Left renal pelvis (tissue), 4 donors: Measurements from ENCODE around the gene TUB. TPM values are rescaled to one million over a fixed set of nuclear protein-coding genes. Genes with fewer than 3 reads are reported as not detected.

Source experiments
- DNase-seq, 4 donors: peaks; one replicate each; pipeline ENCODE4 v3.0.0-alpha.2; 2013; ENCODE audit warnings: low read depth in 4 of 4, low spot score in 3 of 4
- polyA plus RNA-seq, 4 donors: library from polyadenylated mRNA; unstranded; fragments of 120-200 nt; gene quantifications; one replicate each; pipeline ENCODE4 v1.2.1, GENCODE V29; 2013; ENCODE audit not compliant: insufficient read length in 4 of 4

TUB gene
- polyA plus RNA-seq, 4 donors: 23.4 to 28.6 (median 24.9) TPM

GRCh38 chr11:8043756-8044155 lies 37.3 kb upstream of the TUB start:
- DNase-seq: no peak

GRCh38 chr11:8045839-8046238 lies 35.2 kb upstream of the TUB start:
- DNase-seq: no peak

GRCh38 chr11:8047382-8047781 lies 33.6 kb upstream of the TUB start:
- DNase-seq: no peak

GRCh38 chr11:8049084-8049483 lies 31.9 kb upstream of the TUB start:
- DNase-seq: no peak

GRCh38 chr11:8055091-8055835 lies 25.7 kb upstream of the TUB start:
- no peak for DNase-seq

- no peak for DNase-seq
These were observed 25.0 kb upstream of the TUB start for GRCh38 chr11:8055836-8056526.

GRCh38 chr11:8056810-8057463 lies 24.1 kb upstream of the TUB start:
- DNase-seq: no peak

- DNase-seq: no peak
These were observed 22.8 kb upstream of the TUB start for GRCh38 chr11:8058216-8058615.

- no peak for DNase-seq
These were observed 22.0 kb upstream of the TUB start for GRCh38 chr11:8059030-8059429.

GRCh38 chr11:8059571-8060011 lies 21.4 kb upstream of the TUB start:
- DNase-seq: no peak

GRCh38 chr11:8060146-8060719 lies 20.8 kb upstream of the TUB start:
- DNase-seq: no peak

GRCh38 chr11:8060801-8061554 lies 20.0 kb upstream of the TUB start:
- no peak for DNase-seq

GRCh38 chr11:8061555-8062428 lies 19.2 kb upstream of the TUB start:
- DNase-seq: no peak

GRCh38 chr11:8062781-8063257 lies 18.2 kb upstream of the TUB start:
- no peak for DNase-seq

- DNase-seq: no peak
These were observed 17.7 kb upstream of the TUB start for GRCh38 chr11:8063324-8063723.

- no peak for DNase-seq
These were observed 16.0 kb upstream of the TUB start for GRCh38 chr11:8065031-8065430.

GRCh38 chr11:8066036-8066910 lies 14.7 kb upstream of the TUB start:
- DNase-seq: no peak

GRCh38 chr11:8066911-8067455 lies 14.0 kb upstream of the TUB start:
- DNase-seq: no peak
